Coronary artery (tissue), 2 donors: Measurements from ENCODE around the gene GPR152.

Source experiments
- DNase-seq: peaks from one replicate; pipeline ENCODE4 v3.0.0-alpha.2; 2017; ENCODE audit warnings: low spot score
- H3K27ac ChIP-seq, 2 donors: fragments of 200-600 bp; sonication (generic); one replicate each; pipeline ENCODE4 v1.5.1; 2016 to 2019
- H3K4me3 ChIP-seq: fragments of 200-600 bp; sonication (generic); 2 replicates; pipeline ENCODE4 v1.5.1; 2016; ENCODE audit warnings: mild to moderate bottlenecking, moderate library complexity
- CTCF ChIP-seq: fragments of 200-600 bp; sonication (generic); IDR thresholded peaks from one replicate; pipeline ENCODE4 v1.5.1; 2019; ENCODE audit warnings: antibody characterized with exemption

Gene GPR152

GRCh38 chr11:67497656-67498291, 45.2 kb upstream of the GPR152 start:
- no peak overlapping the region for H3K4me3 ChIP-seq
- H3K27ac ChIP-seq, result no peak overlapping the region
- DNase-seq, result no peak
- TF ChIP-seq CTCF, result no peak

- TF ChIP-seq CTCF, result no peak
- Histone ChIP-seq H3K4me3 (no peak overlapping the region), H3K27ac (no peak overlapping the region)
- no peak for DNase-seq
Measured at GRCh38 chr11:67496113-67496512, 43.6 kb upstream of the GPR152 start.

- Histone ChIP-seq H3K27ac (no peak overlapping the region), H3K4me3 (no peak overlapping the region)
- TF ChIP-seq CTCF, result no peak
- DNase-seq, result no peak
Measured at GRCh38 chr11:67495234-67496005, 42.9 kb upstream of the GPR152 start.

GRCh38 chr11:67494371-67495233, 42.1 kb upstream of the GPR152 start:
- Histone ChIP-seq H3K4me3 (no peak overlapping the region), H3K27ac (no peak overlapping the region)
- no peak for DNase-seq
- TF ChIP-seq CTCF, result no peak

GRCh38 chr11:67493548-67494370, 41.2 kb upstream of the GPR152 start:
- H3K4me3 ChIP-seq, result no peak overlapping the region
- no peak overlapping the region for H3K27ac ChIP-seq
- no peak for DNase-seq
- TF ChIP-seq CTCF, result no peak

GRCh38 chr11:67492801-67493547, 40.4 kb upstream of the GPR152 start:
- no peak overlapping the region for H3K27ac ChIP-seq
- no peak for DNase-seq
- no peak for TF ChIP-seq CTCF
- H3K4me3 ChIP-seq, result no peak overlapping the region
